Hypothalamus (tissue), 51 donors: ENCODE data around the gene OPCML.
A peak's percentile ranks its signal among the peaks of the same experiment; 100 is the strongest.

Experiments
- DNase-seq, 51 donors: peaks; one replicate each; lab custom pipeline; 2025; lab: John Stamatoyannopoulos, UW

OPCML gene

GRCh38 chr11:133381761-133382130, 150.6 kb downstream of the OPCML start:
- DNase-seq: peak in 5 of 51 donors; percentile 4 to 32 (median 10)

GRCh38 chr11:133366147-133366546, 166.2 kb downstream of the OPCML start:
- DNase-seq: no peak

GRCh38 chr11:133362916-133363315, 169.4 kb downstream of the OPCML start:
- no peak for DNase-seq

- no peak for DNase-seq
Measured at GRCh38 chr11:133362156-133362555, 170.1 kb downstream of the OPCML start.

DNA sequence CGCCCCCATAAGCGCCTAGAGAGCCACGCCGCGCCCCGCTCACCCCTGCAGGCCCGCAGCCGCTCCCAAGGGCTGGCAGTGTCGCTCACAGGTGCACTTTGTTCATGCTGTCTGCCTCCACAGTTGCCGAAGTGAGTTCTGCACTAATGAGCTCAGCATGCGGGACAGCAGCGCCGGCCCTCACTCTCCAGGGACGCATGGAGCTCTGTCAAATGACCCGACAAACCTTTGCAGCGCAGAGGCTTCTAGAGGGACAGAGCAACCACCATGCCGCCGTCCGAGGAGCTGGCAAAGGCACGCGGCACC, 170.7 kb downstream of the OPCML start:
- DNase-seq: no peak

DNA sequence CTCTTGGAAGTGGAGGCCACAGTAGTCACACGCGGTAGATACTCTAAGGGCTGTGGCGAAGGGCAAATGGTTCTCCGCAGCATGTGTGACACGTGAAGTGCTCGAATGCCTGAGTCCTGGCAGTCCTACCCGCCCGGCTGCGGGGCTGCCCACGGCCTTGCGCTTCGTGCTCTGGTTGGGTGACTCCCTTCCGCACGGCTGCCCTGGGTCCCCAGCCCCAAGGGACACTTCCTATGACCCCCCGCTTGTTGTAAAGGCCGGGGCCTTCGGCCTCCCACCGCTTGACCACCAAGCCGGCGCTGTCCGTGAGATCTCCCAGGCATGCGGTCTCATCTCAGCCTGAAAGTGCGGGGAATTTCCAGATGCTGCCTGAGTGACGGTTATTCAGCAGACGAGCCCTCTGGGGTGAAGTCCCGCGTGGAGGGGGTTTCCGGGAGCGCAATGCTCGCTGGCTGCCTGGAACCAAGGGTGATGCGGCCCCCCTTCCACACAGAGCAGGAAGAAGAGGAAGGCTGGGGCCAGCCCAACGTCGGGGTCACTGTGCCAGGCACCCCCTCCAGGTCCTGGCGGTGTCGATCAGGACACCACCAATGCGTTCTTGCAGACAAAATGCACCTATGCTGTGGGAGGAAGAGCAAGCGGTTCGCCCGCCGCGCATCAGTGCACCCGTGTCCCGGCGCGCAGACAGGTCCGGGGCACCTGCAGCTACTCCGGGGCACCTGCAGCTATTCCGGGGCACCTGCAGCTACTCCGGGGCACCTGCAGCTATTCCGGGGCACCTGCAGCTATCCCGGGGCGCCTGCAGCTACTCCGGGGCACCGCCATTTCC, 171.2 kb downstream of the OPCML start:
- DNase-seq: no peak

DNA sequence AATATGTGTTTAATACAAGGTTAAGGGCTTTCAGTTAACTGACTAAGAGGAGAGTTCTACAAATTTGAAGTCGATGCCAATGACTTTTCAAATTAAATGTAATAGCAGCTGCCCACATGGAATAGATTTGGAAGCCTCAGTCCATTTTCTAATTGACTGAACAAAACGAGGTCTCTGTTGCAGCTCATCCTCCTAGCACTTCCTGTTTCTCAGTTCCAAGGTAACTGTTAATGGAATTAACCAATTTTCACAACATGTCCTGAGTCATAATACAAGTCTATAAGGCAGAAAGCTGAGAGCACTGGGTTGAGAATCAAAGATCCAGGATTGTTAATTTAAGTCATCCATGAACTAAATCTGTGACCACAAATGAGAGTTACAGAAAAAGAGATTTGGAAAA, 177.2 kb downstream of the OPCML start:
- no peak for DNase-seq

DNA sequence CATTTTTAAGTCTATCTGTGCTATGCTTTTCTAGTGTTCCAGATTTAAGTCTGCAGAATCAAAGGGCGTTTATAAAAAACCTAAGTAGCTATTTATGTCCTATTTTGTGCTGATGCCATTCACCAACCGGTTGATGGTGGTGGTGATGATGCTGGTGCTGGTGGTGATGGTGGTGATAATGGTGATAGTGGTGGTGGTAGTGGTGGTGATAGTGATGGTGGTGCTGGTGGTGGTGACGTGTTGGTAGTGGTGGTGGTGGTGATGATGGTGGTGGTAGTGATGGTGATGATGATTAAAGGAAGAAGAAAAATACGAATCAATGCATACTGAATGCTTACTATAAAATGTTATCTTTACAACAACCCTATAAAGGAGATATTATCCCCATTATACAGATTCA, 178.2 kb downstream of the OPCML start:
- no peak for DNase-seq

- DNase-seq: no peak
Measured at GRCh38 chr11:133350045-133350444, 182.3 kb downstream of the OPCML start.

DNA sequence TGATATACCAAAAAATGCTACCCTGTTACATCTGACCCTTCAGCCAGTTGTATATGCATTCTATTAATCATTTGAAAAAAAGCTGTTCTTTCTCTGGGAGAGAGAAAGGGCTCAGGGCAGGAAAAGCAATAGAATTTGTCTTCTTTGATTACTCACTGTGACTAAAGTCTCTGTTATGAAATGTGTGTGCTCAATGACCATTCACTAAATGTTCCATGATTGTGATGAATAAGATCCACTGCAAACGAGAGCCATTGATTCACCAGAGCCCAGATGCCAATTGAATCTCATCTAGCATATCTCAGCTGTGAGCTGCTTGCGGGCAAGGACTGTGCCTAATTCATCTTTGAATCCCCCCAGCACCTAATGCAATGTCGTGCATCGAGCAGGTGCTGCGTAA, 184.3 kb downstream of the OPCML start:
- DNase-seq: no peak

- DNase-seq: no peak
Measured at GRCh38 chr11:133346137-133346536, 186.2 kb downstream of the OPCML start.

DNA sequence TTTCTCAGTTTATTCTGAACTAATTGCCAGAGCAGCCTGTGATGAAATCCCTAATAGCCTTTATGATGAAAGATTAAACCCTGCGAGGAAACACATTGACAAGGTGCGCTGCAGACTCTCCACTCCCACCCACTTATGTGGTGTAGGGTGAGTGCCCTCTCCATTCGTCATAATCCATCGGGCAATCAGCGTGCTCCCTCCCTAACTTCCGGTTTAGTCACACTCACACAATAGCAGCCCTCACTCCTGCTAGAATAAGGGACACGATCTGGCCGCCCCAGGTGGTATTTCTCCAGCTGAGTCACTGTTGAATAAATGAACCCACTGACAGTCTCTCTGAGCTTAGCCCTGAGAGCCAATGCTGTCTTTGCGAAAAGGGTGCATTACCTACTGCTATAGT, 188.3 kb downstream of the OPCML start:
- DNase-seq: no peak

DNA sequence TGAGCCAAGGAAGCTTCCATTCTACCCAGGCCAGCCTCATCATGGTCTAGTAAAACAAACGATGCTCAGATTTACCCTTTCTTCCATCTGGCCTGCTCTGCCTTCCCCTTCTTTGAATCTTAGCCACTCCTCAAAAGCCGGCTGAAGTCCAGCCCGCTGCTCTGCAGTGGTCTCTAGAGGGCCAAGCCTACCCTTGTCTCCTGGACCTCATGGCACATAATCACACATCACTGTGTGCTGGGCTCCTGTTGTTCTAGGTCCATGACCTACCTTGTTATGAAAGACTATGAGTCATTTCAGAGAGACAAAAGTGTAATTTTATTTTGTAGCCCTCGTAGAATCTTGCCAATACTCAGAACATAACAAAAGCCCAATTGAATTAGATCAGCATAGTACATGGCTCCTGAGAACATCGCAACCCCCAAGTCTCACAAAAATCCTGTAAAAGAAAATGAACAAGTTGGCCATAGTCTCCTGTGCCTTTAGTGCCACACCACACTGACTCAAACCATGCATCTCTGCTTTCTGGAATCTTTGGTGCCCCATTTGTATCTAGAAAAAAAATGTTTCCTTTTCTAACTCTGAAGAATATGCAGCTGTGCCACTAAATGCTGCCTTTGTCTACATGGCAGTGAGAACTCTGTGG, 192.7 kb downstream of the OPCML start:
- peak in 6 of 51 donors; percentile 13 to 62 (median 29) for DNase-seq

GRCh38 chr11:133338588-133338987, 193.7 kb downstream of the OPCML start:
- DNase-seq: no peak

- DNase-seq: no peak
Measured at GRCh38 chr11:133337951-133338418, 194.3 kb downstream of the OPCML start.

- no peak for DNase-seq
Measured at GRCh38 chr11:133337193-133337592, 195.1 kb downstream of the OPCML start.

- DNase-seq: no peak
Measured at GRCh38 chr11:133331031-133331430, 201.3 kb downstream of the OPCML start.

DNA sequence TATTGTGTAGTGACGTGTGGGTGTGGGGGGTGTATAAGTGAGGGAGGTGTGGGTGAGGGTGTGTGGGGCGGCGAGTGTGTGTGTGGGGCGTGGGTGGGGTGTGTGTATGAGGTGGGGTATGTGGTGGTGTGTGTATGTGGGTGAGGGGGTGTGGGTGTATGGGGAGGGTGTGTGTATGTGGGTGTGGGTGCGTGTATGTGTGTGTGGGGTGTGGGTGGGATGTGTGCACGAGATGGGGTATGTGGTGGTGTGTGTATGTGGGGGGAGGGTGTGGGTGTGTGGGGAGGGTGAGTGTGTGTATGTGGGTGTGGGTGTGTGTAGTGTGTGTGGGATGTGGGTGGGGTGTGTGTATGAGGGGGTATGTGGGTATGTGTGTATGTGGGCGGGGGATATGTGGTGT, 205.5 kb downstream of the OPCML start:
- DNase-seq: no peak

GRCh38 chr11:133326332-133326731, 206.0 kb downstream of the OPCML start:
- DNase-seq: no peak

DNA sequence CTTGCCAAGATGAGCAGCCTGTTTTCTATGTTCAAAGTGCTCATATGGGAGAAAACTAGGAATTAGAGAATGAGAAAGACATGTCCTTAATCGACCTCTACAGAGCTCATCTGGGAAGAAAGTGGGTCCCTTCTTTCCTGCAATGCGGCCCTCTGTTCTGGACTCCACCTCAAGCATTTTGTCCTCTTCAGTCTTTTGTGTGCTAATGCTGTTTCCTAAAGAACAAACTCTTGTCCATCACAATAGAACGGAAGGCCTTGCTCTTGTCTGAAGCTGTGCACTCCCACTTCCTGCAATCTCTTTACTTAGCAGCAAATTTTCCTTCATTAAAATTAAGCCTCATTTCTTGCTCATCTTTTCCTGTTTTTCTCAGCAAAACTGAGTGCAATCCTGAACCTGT, 206.6 kb downstream of the OPCML start:
- no peak for DNase-seq

- no peak for DNase-seq
Measured at GRCh38 chr11:133323354-133323753, 208.9 kb downstream of the OPCML start.

- DNase-seq: no peak
Measured at GRCh38 chr11:133318221-133318620, 214.1 kb downstream of the OPCML start.
